K562 (cell line): ENCODE data around the gene BCKDK. TPM values are rescaled to one million over a fixed set of nuclear protein-coding genes. Genes with fewer than 3 reads are reported as not detected.

ENCODE experiments used
- ATAC-seq: fragments of 200-7000 bp; cut with Tn5 transposase; 3 replicates; pipeline ENCODE4 v1.9.1; 2020; ENCODE audit warnings: moderate library complexity
- BruUV-seq: library from RNA; stranded (reverse); fragments of 400-500 nt; replicated peaks from 2 replicates; lab custom pipeline; 2021; lab: Mats Ljungman, UMichigan
- CTCF ChIA-PET: fragments of 300-600 bp; formaldehyde crosslinking; extraction: SDS; loops from one replicate; lab custom pipeline; 2021; ENCODE audit warnings: low intra/inter-chr PET ratio; lab: Yijun Ruan, JAX
- POLR2A ChIA-PET: fragments of 300-600, 350-650 bp; sonication (Branson Sonifier 250); formaldehyde crosslinking; extraction: SDS; loops from one replicate; lab custom pipeline; 2021; ENCODE audit warnings: antibody characterized with exemption, inconsistent platforms; lab: Yijun Ruan, JAX
- DNase-seq, 4 experiments: peaks; one replicate each; pipeline versions ENCODE4 v3.0.0 to v3.0.0-alpha.2; 2011 to 2018; ENCODE audit warnings: low spot score in 3 of 4, mixed read lengths in 3 of 4; ENCODE audit errors: extremely low read depth in 1 of 4
- FAIRE-seq: peaks from 2 replicates; lab custom pipeline; 2011; peaks lifted over from hg19 to GRCh38; lab: Jason Lieb, UNC
- H2AFZ ChIP-seq: 2 replicates; pipeline ENCODE4 v1.6.0; 2011; ENCODE audit warnings: low read depth, low read length, control low read depth, inconsistent platforms
- H3K27ac ChIP-seq: fragments of 200-600 bp; 3 replicates; pipeline ENCODE4 v1.8.0; 2011; ENCODE audit warnings: low read depth, mild to moderate bottlenecking, control low read depth, inconsistent platforms, low read length, moderate library complexity, mixed read lengths; ENCODE audit errors: extremely low read depth
- H3K27me3 ChIP-seq, 2 experiments: fragments of 300-600 bp in 1 of 2; 2 replicates in 1 of 2; 3 replicates in 1 of 2; pipeline versions ENCODE4 v1.6.0 to v1.8.0; 2011; ENCODE audit warnings: inconsistent platforms in 2 of 2, low read length in 2 of 2, mild to moderate bottlenecking in 1 of 2, mixed read lengths in 1 of 2, moderate library complexity in 1 of 2; ENCODE audit not compliant: control insufficient read depth in 2 of 2, insufficient read depth in 2 of 2
- H3K36me3 ChIP-seq: fragments of 300-600 bp; 3 replicates; pipeline ENCODE4 v1.8.0; 2011; ENCODE audit warnings: mild to moderate bottlenecking, low read length, inconsistent platforms; ENCODE audit not compliant: control insufficient read depth, insufficient read depth
- H3K4me1 ChIP-seq, 2 experiments: fragments of 200-600 bp in 1 of 2; replicated peaks in 1 of 2; 2 replicates in 1 of 2; 3 replicates in 1 of 2; pipeline versions ENCODE4 v1.5.1 to v1.8.0; 2011; ENCODE audit warnings: inconsistent platforms in 2 of 2, low read length in 2 of 2, mild to moderate bottlenecking in 1 of 2, mixed read lengths in 1 of 2, moderate library complexity in 1 of 2; ENCODE audit not compliant: control insufficient read depth in 2 of 2, insufficient read depth in 2 of 2
- H3K4me2 ChIP-seq: 2 replicates; pipeline ENCODE4 v1.6.1; 2011; ENCODE audit warnings: low read length, control low read depth, inconsistent platforms, mixed read lengths; ENCODE audit not compliant: insufficient read depth
- H3K4me3 ChIP-seq: fragments of 200-600 bp; sonication (generic), shearing (Covaris generic); 2 replicates; pipeline ENCODE4 v1.5.1; 2016; ENCODE audit warnings: control low read depth, inconsistent platforms
- H3K79me2 ChIP-seq: fragments of 200-600 bp; 3 replicates; pipeline ENCODE4 v1.8.0; 2011; ENCODE audit warnings: low read length, inconsistent platforms; ENCODE audit not compliant: control insufficient read depth, insufficient read depth
- H3K9ac ChIP-seq, 2 experiments: 2 replicates each; pipeline versions ENCODE4 v1.6.0 to v1.6.1; 2011; ENCODE audit warnings: low read depth in 2 of 2, low read length in 2 of 2, control low read depth in 1 of 2, inconsistent platforms in 1 of 2, mild to moderate bottlenecking in 1 of 2, mixed read lengths in 1 of 2; ENCODE audit not compliant: insufficient read depth in 1 of 2
- H3K9me1 ChIP-seq: one replicate; pipeline ENCODE4 v1.6.0; 2011; ENCODE audit warnings: inconsistent platforms, mild to moderate bottlenecking, low read length, moderate library complexity; ENCODE audit not compliant: control insufficient read depth, insufficient read depth
- H3K9me3 ChIP-seq: replicated peaks from 2 replicates; pipeline ENCODE4 v1.5.1; 2011; ENCODE audit warnings: low read depth, low read length, inconsistent platforms; ENCODE audit not compliant: control insufficient read depth, insufficient read depth
- H4K20me1 ChIP-seq: replicated peaks from 2 replicates; pipeline ENCODE4 v1.6.1; 2011; ENCODE audit warnings: low read length, inconsistent platforms, mixed read lengths; ENCODE audit not compliant: control insufficient read depth, insufficient read depth
- ARID3B ChIP-seq: fragments of 250-450 bp; sonication (Bioruptor Pico); IDR thresholded peaks from 2 replicates; pipeline ENCODE4 v1.4.0; 2020; ENCODE audit warnings: borderline replicate concordance
- CHD1 ChIP-seq: fragments of 200-600 bp; sonication (generic); IDR thresholded peaks from one replicate; pipeline ENCODE4 v1.6.1; 2012; ENCODE audit warnings: mild to moderate bottlenecking, moderate library complexity, low read length, inconsistent platforms
- DLX4 ChIP-seq: fragments of 250-450 bp; sonication (Bioruptor Pico); IDR thresholded peaks from 2 replicates; pipeline ENCODE4 v1.6.1; 2021; ENCODE audit warnings: mild to moderate bottlenecking
- NKRF ChIP-seq: fragments of 450-650 bp; IDR thresholded peaks from 2 replicates; pipeline ENCODE4 v1.6.1; 2016; ENCODE audit warnings: borderline replicate concordance
- NONO ChIP-seq, 2 experiments: fragments of 200-400 bp in 1 of 2; fragments of 450-650 bp in 1 of 2; formaldehyde crosslinking in 1 of 2; IDR thresholded peaks; 2 replicates each; pipeline ENCODE4 v1.6.1; 2017; ENCODE audit warnings: low read depth in 2 of 2, mild to moderate bottlenecking in 2 of 2, moderate library complexity in 2 of 2, low read length in 1 of 2
- RBBP5 ChIP-seq: fragments of 200-600 bp; sonication (generic); IDR thresholded peaks from 2 replicates; pipeline ENCODE4 v1.6.1; 2012; ENCODE audit warnings: borderline replicate concordance, mild to moderate bottlenecking, low read length, control low read depth, inconsistent platforms; ENCODE audit not compliant: insufficient read depth, poor library complexity, severe bottlenecking
- ZNF253 ChIP-seq: fragments of 250-450 bp; sonication (Bioruptor Pico); conservative IDR thresholded peaks from 2 replicates; pipeline ENCODE4 v1.6.1; 2021; ENCODE audit warnings: mild to moderate bottlenecking
- WGBS: fragments of 100-300 bp; shearing (Covaris generic); methylation state at CpG from one replicate; pipeline ENCODE4 v1.1.6; 2016; ENCODE audit warnings: low coverage, mixed read lengths; ENCODE audit not compliant: insufficient coverage; ENCODE audit errors: missing lambda C conversion rate; 5-methylcytosine and 5-hydroxymethylcytosine counted together
- in situ Hi-C: fragments of 300-500 bp; cut with MboI; formaldehyde crosslinking; loops from 4 replicates; pipeline ENCODE4 v1.15.0; 2018; ENCODE audit warnings: inconsistent platforms, mixed read lengths
- intact Hi-C: fragments of 100-400 bp; cut with micrococcal nuclease; formaldehyde crosslinking; loops from 2 replicates; pipeline ENCODE4 v1.14.2; 2022
- polyA plus RNA-seq, 8 experiments: library from polyadenylated mRNA; depleted of rRNA in 4 of 8; stranded (reverse) in 5 of 8; unstranded in 3 of 8; fragments of >200 nt; fragmentation: Nextera tagmentation in 2 of 8; fragmentation: Illumina TruSeq in 1 of 8; extraction: Ambion mirVana in 2 of 8; extraction: Trizol in 1 of 8; gene quantifications; 2 replicates each; pipeline versions ENCODE4 v1.2.1 to v1.2.3, GENCODE V29; 2011 to 2014; ENCODE audit warnings: inconsistent platforms in 1 of 8, missing spikeins in 1 of 8
- total RNA-seq, 7 experiments: library from RNA; depleted of rRNA in 6 of 7; stranded (reverse); fragments of >200 nt in 6 of 7; fragmentation: Illumina TruSeq in 2 of 7; extraction: Trizol in 2 of 7; gene quantifications; 2 replicates each; pipeline versions ENCODE4 v1.2.1 to v1.2.3, GENCODE V29; 2011 to 2021; ENCODE audit warnings: low replicate concordance in 1 of 7

BCKDK gene
- total and polyA plus RNA-seq, 9 of the 15 experiments (the other 6 are each of a cell fraction or from before 2014, with no cell fraction given): 0.58 to 34.8 (median 13.1) TPM

- no peak for TF ChIP-seq NKRF
- no peak for TF ChIP-seq DLX4 (CRISPR knock-in tag)
- no peak for TF ChIP-seq CHD1
- TF ChIP-seq ARID3B (CRISPR knock-in tag): no peak
- TF ChIP-seq NONO (IDR thresholded peaks at IDR 0.05; ENCODE audit: low read depth in 2 of 2, low read length in 1 of 2): no peak
- TF ChIP-seq RBBP5: no peak
- TF ChIP-seq ZNF253 (CRISPR knock-in tag): no peak
- ChIA-PET POLR2A (interaction anchor here (0.6 kb wide), 1 partner anchor 10 kb away, joined by 3 read pairs; no protein-coding TSS in a partner anchor), CTCF (no interaction called here)
- H3K27me3 ChIP-seq: no peaks in the 10 kb centered on the region
- H3K9ac ChIP-seq: no peak overlapping the region
- intact Hi-C loops: no loop called here
- H3K79me2 ChIP-seq: peaks cover 17% of the 10 kb centered on the region; the same call in 2 of the 3 replicates
- peaks cover 0 to 19% of the 10 kb centered on the region in 2 experiments; a peak in 3 of 5 replicates for H3K4me1 ChIP-seq
- no peak for FAIRE-seq
- no peaks in the 10 kb centered on the region for H4K20me1 ChIP-seq
- no peak overlapping the region for H3K4me2 ChIP-seq
- no TSS peak for BruUV-seq
- H3K9me1 ChIP-seq: no peaks in the 10 kb centered on the region
- in situ Hi-C loops: no loop called here
- ATAC-seq: no peak
- no peak overlapping the region for H3K4me3 ChIP-seq
- 97% methylated on average over 35 of the region's 54 CpGs for whole genome bisulfite sequencing
- H3K9me3 ChIP-seq: no peaks in the 10 kb centered on the region
- H3K27ac ChIP-seq: no peak overlapping the region
- no peak overlapping the region for H2AFZ ChIP-seq
- peaks cover 42% of the 10 kb centered on the region; the same call in 2 of the 3 replicates for H3K36me3 ChIP-seq
- DNase-seq: no peak
These were observed 46.3 kb upstream of the BCKDK start for GRCh38 chr16:31061813-31062440.
